Measurements from ENCODE around the gene MRPS14.

The MRPS14 gene

DNA sequence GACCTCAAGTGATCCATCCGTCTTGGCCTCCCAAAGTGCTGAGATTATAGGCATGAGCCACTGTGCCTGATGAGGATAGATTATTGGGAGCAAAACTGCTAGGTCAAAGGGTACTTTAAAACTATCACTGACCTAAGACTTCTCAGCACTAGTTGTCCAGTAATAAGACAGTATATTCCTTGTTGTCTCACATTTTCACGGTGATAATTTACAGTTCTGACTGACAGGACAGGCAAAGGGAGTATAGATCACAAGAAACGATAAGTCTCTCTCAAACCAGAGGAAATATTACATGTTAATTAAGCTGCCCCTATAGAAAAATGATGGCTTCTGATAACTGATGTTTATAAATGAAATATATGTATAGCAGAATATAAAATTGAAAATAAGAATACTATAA, 3.7 kb downstream of the MRPS14 start:
- Histone ChIP-seq H3K4me1 (peaks cover 0 to 20% (median 7%) of the 10 kb centered on the region in 4 donors), H3K9me3 (no peaks in the 10 kb centered on the region), H3K4me3 (no peak overlapping the region), H3K36me3 (peaks cover 28 to 40% (median 38%) of the 10 kb centered on the region in 3 donors), H3K27me3 (no peaks in the 10 kb centered on the region), H3K27ac (no peak overlapping the region)
- intact Hi-C loops (cut with DNase I; ENCODE audit: low total_unique reads): no loop called here
- no peak for DNase-seq
- TF ChIP-seq CTCF (IDR thresholded peaks at IDR 0.05): no peak

- intact Hi-C loops (cut with DNase I; ENCODE audit: low total_unique reads): no loop called here
- Histone ChIP-seq H3K27me3 (no peaks in the 10 kb centered on the region), H3K4me1 (no peaks in the 10 kb centered on the region), H3K27ac (no peak overlapping the region), H3K4me3 (no peak overlapping the region), H3K9me3 (no peaks in the 10 kb centered on the region), H3K36me3 (peaks cover 69 to 81% (median 75%) of the 10 kb centered on the region in 3 donors)
- TF ChIP-seq CTCF (IDR thresholded peaks at IDR 0.05): no peak
- no peak for DNase-seq
These were observed 8.0 kb downstream of the MRPS14 start for GRCh38 chr1:175015243-175015642.

DNA sequence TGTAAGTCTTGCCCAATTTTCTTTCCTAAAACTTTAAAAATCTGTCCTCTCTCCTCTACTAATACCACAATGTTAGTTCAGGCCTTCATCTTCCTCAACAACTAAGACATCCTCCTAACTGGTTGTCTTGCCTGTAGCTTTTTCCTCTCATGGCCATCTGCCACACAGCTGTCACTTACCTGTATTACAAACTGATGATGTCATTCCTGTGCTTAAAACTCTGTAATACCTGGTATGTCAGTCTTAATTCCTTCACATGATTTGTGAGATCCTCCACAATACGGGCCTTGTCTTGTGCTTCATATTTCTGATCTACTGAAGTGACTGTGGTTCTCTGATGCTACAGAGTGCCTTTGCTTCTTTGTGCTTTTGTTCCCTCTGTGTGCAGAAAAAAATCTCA, 9.8 kb downstream of the MRPS14 start:
- DNase-seq: no peak
- H3K4me3 ChIP-seq: no peak overlapping the region
- H3K36me3 ChIP-seq: peaks cover 76 to 99% (median 77%) of the 10 kb centered on the region in 3 donors
- intact Hi-C loops (cut with DNase I; ENCODE audit: low total_unique reads): no loop called here
- H3K9me3 ChIP-seq: no peaks in the 10 kb centered on the region
- no peak overlapping the region for H3K27ac ChIP-seq
- no peaks in the 10 kb centered on the region for H3K27me3 ChIP-seq
- H3K4me1 ChIP-seq: no peaks in the 10 kb centered on the region
- no peak for TF ChIP-seq CTCF (IDR thresholded peaks at IDR 0.05)

- no peaks in the 10 kb centered on the region for H3K9me3 ChIP-seq
- no peak overlapping the region for H3K4me3 ChIP-seq
- peaks cover 0 to 1% (median 0%) of the 10 kb centered on the region in 4 donors for H3K4me1 ChIP-seq
- TF ChIP-seq CTCF (IDR thresholded peaks at IDR 0.05): no peak
- H3K27me3 ChIP-seq: no peaks in the 10 kb centered on the region
- DNase-seq: no peak
- H3K27ac ChIP-seq: no peak overlapping the region
- intact Hi-C loops (cut with DNase I; ENCODE audit: low total_unique reads): no loop called here
- peaks cover 57 to 81% (median 62%) of the 10 kb centered on the region in 3 donors for H3K36me3 ChIP-seq
These were observed 13.7 kb downstream of the MRPS14 start for GRCh38 chr1:175009532-175009931.

GRCh38 chr1:175005085-175005783, 18.0 kb downstream of the MRPS14 start:
- intact Hi-C loops (cut with DNase I; ENCODE audit: low total_unique reads): no loop called here
- Histone ChIP-seq H3K36me3 (peaks cover 15 to 40% (median 24%) of the 10 kb centered on the region in 3 donors), H3K9me3 (no peaks in the 10 kb centered on the region), H3K4me3 (no peak overlapping the region), H3K4me1 (peaks cover 0 to 33% (median 14%) of the 10 kb centered on the region in 4 donors), H3K27me3 (no peaks in the 10 kb centered on the region), H3K27ac (no peak overlapping the region)
- no peak for DNase-seq
- no peak for TF ChIP-seq CTCF (IDR thresholded peaks at IDR 0.05)

Measured in tibial artery (tissue), 4 donors.